Astrocyte (in vitro differentiated cells and primary cell): Measurements from ENCODE around the gene DUSP3.

ENCODE experiments used
- EZH2 ChIP-seq: IDR thresholded peaks from 2 replicates; pipeline ENCODE4 v1.6.1; 2012; ENCODE audit warnings: mild to moderate bottlenecking, low read length, inconsistent platforms; ENCODE audit not compliant: insufficient read depth
- TF ChIP-seq, protein P1 (sequence below): IDR thresholded peaks from 2 replicates; pipeline ENCODE4 v1.5.1; 2011; ENCODE audit warnings: low read depth, mild to moderate bottlenecking, inconsistent platforms, low read length, moderate library complexity; ENCODE audit not compliant: insufficient read depth

GRCh38 chr17:43809121-43809520 is 30.3 kb upstream of the DUSP3 start:
- TF ChIP-seq, protein P1, sequence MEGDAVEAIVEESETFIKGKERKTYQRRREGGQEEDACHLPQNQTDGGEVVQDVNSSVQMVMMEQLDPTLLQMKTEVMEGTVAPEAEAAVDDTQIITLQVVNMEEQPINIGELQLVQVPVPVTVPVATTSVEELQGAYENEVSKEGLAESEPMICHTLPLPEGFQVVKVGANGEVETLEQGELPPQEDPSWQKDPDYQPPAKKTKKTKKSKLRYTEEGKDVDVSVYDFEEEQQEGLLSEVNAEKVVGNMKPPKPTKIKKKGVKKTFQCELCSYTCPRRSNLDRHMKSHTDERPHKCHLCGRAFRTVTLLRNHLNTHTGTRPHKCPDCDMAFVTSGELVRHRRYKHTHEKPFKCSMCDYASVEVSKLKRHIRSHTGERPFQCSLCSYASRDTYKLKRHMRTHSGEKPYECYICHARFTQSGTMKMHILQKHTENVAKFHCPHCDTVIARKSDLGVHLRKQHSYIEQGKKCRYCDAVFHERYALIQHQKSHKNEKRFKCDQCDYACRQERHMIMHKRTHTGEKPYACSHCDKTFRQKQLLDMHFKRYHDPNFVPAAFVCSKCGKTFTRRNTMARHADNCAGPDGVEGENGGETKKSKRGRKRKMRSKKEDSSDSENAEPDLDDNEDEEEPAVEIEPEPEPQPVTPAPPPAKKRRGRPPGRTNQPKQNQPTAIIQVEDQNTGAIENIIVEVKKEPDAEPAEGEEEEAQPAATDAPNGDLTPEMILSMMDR: no peak
- no peak for TF ChIP-seq EZH2
